ENCODE results near the gene SSR3. TPM values are rescaled to one million over a fixed set of nuclear protein-coding genes. Genes with fewer than 3 reads are reported as not detected.

SSR3 gene
- total RNA-seq, 1 experiment from 2014 or later: 178 TPM

DNA sequence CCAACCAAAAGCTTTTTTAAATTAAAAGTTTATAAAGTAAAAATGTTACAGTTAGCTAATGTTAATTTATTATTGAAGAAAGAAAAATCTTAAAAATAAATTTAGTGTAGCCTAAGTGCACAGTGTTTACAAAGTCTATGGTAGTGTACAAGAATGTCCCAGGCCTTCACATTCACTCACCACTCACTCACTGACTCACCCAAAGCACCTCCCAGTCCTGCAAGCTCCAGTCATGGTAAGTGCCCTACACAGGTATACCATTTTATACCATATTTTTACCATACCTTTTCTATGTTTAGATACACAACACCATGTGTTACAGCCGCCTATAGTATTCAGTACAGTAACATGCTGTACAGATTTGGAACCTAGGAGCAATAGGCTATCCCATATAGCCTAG, 29.1 kb downstream of the SSR3 start:
- TF ChIP-seq CTCF (conservative IDR thresholded peaks at IDR 0.05; ENCODE audit: low read depth, low read length) (no peak), EZH2phosphoT487 (IDR thresholded peaks at IDR 0.05; ENCODE audit: borderline replicate concordance, low read length) (no peak), EZH2 (IDR thresholded peaks at IDR 0.05; ENCODE audit: low read length, unreplicated experiment) (no peak)
- POLR2A ChIA-PET (ENCODE audit: unreplicated experiment): no interaction called here
- CTCF ChIA-PET: no interaction called here
- Histone ChIP-seq H3K27ac (ENCODE audit: low read length) (no peak overlapping the region), H3K27me3 (ENCODE audit: low read length) (no peaks in the 10 kb centered on the region), H3K79me2 (ENCODE audit: low read length) (no peaks in the 10 kb centered on the region), H3K4me3 (ENCODE audit: low read length) (no peak overlapping the region), H3K9me2 (replicated peaks; ENCODE audit: low read length) (no peaks in the 10 kb centered on the region), H3K9ac (ENCODE audit: low read length) (no peak overlapping the region), H3K4me2 (ENCODE audit: low read length) (no peak overlapping the region), H3K4me1 (ENCODE audit: insufficient read depth, low read length) (peaks cover 5% of the 10 kb centered on the region; the same call in 1 of the 2 replicates), H4K20me1 (ENCODE audit: low read length) (no peaks in the 10 kb centered on the region), H3F3A (ENCODE audit: low read length, unreplicated experiment) (no peaks in the 10 kb centered on the region), H2AFZ (ENCODE audit: low read length) (no peak overlapping the region), H3K36me3 (ENCODE audit: low read depth, low read length) (no peaks in the 10 kb centered on the region), H3K9me3 (ENCODE audit: low read length) (no peaks in the 10 kb centered on the region)
- peak; percentile 59 for DNase-seq
- peak; percentile 78 for ATAC-seq
- no TSS peak for BruUV-seq (replicated peaks)
- intact Hi-C loops (cut with micrococcal nuclease): no loop called here

GRCh38 chr3:156522673-156523072, 32.2 kb downstream of the SSR3 start:
- intact Hi-C loops (cut with micrococcal nuclease): no loop called here
- H3K27ac ChIP-seq (ENCODE audit: low read length): no peak overlapping the region
- TF ChIP-seq EZH2phosphoT487 (IDR thresholded peaks at IDR 0.05; ENCODE audit: borderline replicate concordance, low read length): no peak
- TF ChIP-seq CTCF (conservative IDR thresholded peaks at IDR 0.05; ENCODE audit: low read depth, low read length): no peak
- TF ChIP-seq EZH2 (IDR thresholded peaks at IDR 0.05; ENCODE audit: low read length, unreplicated experiment): no peak
- H3K4me2 ChIP-seq (ENCODE audit: low read length): no peak overlapping the region
- no peaks in the 10 kb centered on the region for H3K27me3 ChIP-seq (ENCODE audit: low read length)
- H3F3A ChIP-seq (ENCODE audit: low read length, unreplicated experiment): no peaks in the 10 kb centered on the region
- DNase-seq (no peak), ATAC-seq (no peak)
- CTCF ChIA-PET: no interaction called here
- POLR2A ChIA-PET (ENCODE audit: unreplicated experiment): no interaction called here
- H3K36me3 ChIP-seq (ENCODE audit: low read depth, low read length): no peaks in the 10 kb centered on the region
- H3K4me3 ChIP-seq (ENCODE audit: low read length): no peak overlapping the region
- no peak overlapping the region for H3K9ac ChIP-seq (ENCODE audit: low read length)
- no peaks in the 10 kb centered on the region for H3K79me2 ChIP-seq (ENCODE audit: low read length)
- no peaks in the 10 kb centered on the region; the same call in 1 of the 2 replicates for H3K9me2 ChIP-seq (replicated peaks; ENCODE audit: low read length)
- no peaks in the 10 kb centered on the region for H4K20me1 ChIP-seq (ENCODE audit: low read length)
- no peaks in the 10 kb centered on the region for H3K9me3 ChIP-seq (ENCODE audit: low read length)
- BruUV-seq (replicated peaks): no TSS peak
- peaks cover 5% of the 10 kb centered on the region; the same call in 1 of the 2 replicates for H3K4me1 ChIP-seq (ENCODE audit: insufficient read depth, low read length)
- H2AFZ ChIP-seq (ENCODE audit: low read length): no peak overlapping the region

DNA sequence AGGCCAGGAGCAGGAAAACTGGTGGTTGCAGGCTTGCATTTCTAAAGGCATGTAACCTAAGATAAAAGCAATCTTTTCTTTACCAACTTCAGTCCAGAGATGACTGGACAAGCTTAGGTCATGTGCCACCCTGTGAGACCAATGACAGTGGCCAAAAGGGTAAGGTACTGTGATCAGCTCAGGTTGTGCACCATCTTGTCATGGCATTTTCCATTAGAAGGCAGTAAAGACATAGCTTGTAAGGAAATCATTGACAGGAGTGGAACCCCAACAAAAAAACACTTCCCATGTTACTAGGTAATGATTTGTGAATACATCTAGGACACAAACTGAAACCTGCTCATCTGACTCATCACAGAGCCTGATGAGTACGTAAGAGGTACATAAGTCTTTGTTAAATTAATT, 35.2 kb downstream of the SSR3 start:
- Histone ChIP-seq H3K9me2 (replicated peaks; ENCODE audit: low read length) (no peaks in the 10 kb centered on the region; the same call in 1 of the 2 replicates), H3K4me3 (ENCODE audit: low read length) (no peak overlapping the region), H3K27ac (ENCODE audit: low read length) (no peak overlapping the region), H4K20me1 (ENCODE audit: low read length) (no peaks in the 10 kb centered on the region), H3K79me2 (ENCODE audit: low read length) (no peaks in the 10 kb centered on the region), H3K36me3 (ENCODE audit: low read depth, low read length) (no peaks in the 10 kb centered on the region), H3K9me3 (ENCODE audit: low read length) (no peaks in the 10 kb centered on the region), H3K27me3 (ENCODE audit: low read length) (no peaks in the 10 kb centered on the region), H3K4me2 (ENCODE audit: low read length) (no peak overlapping the region), H2AFZ (ENCODE audit: low read length) (no peak overlapping the region), H3K4me1 (ENCODE audit: insufficient read depth, low read length) (no peaks in the 10 kb centered on the region), H3F3A (ENCODE audit: low read length, unreplicated experiment) (no peaks in the 10 kb centered on the region), H3K9ac (ENCODE audit: low read length) (no peak overlapping the region)
- ChIA-PET POLR2A (ENCODE audit: unreplicated experiment) (no interaction called here), CTCF (no interaction called here)
- DNase-seq (no peak), ATAC-seq (no peak)
- intact Hi-C loops (cut with micrococcal nuclease): no loop called here
- BruUV-seq (replicated peaks): no TSS peak
- TF ChIP-seq EZH2phosphoT487 (IDR thresholded peaks at IDR 0.05; ENCODE audit: borderline replicate concordance, low read length) (no peak), EZH2 (IDR thresholded peaks at IDR 0.05; ENCODE audit: low read length, unreplicated experiment) (no peak), CTCF (conservative IDR thresholded peaks at IDR 0.05; ENCODE audit: low read depth, low read length) (no peak)
